Coronary artery (tissue), 2 donors: ENCODE data around the gene EFCAB11.

Source experiments
- DNase-seq: peaks from one replicate; pipeline ENCODE4 v3.0.0-alpha.2; 2017; ENCODE audit warnings: low spot score
- H3K27ac ChIP-seq, 2 donors: fragments of 200-600 bp; sonication (generic); one replicate each; pipeline ENCODE4 v1.5.1; 2016 to 2019
- H3K4me3 ChIP-seq: fragments of 200-600 bp; sonication (generic); 2 replicates; pipeline ENCODE4 v1.5.1; 2016; ENCODE audit warnings: mild to moderate bottlenecking, moderate library complexity
- CTCF ChIP-seq: fragments of 200-600 bp; sonication (generic); IDR thresholded peaks from one replicate; pipeline ENCODE4 v1.5.1; 2019; ENCODE audit warnings: antibody characterized with exemption

EFCAB11 gene

GRCh38 chr14:89807892-89808291 is 146.6 kb downstream of the EFCAB11 start:
- Histone ChIP-seq H3K4me3 (no peak overlapping the region), H3K27ac (no peak overlapping the region)
- no peak for TF ChIP-seq CTCF
- no peak for DNase-seq

GRCh38 chr14:89807151-89807550 is 147.4 kb downstream of the EFCAB11 start:
- no peak for DNase-seq

GRCh38 chr14:89806451-89806850 is 148.1 kb downstream of the EFCAB11 start:
- Histone ChIP-seq H3K4me3 (no peak overlapping the region), H3K27ac (no peak overlapping the region)
- DNase-seq: no peak
- no peak for TF ChIP-seq CTCF

More at GRCh38 chr14:89807151-89807550, 147.4 kb downstream of the EFCAB11 start:
- Histone ChIP-seq H3K4me3 (no peak overlapping the region), H3K27ac (no peak overlapping the region)
- TF ChIP-seq CTCF: no peak

- Histone ChIP-seq H3K4me3 (no peak overlapping the region), H3K27ac (no peak overlapping the region)
- DNase-seq: no peak
- TF ChIP-seq CTCF: no peak
Measured at GRCh38 chr14:89805501-89805900, 149.0 kb downstream of the EFCAB11 start.

GRCh38 chr14:89803542-89803941 is 151.0 kb downstream of the EFCAB11 start:
- no peak for TF ChIP-seq CTCF
- H3K4me3 ChIP-seq: no peak overlapping the region
- no peak for DNase-seq
- no peak overlapping the region for H3K27ac ChIP-seq

GRCh38 chr14:89801136-89801535 is 153.4 kb downstream of the EFCAB11 start:
- Histone ChIP-seq H3K27ac (no peak overlapping the region), H3K4me3 (no peak overlapping the region)
- DNase-seq: no peak
- no peak for TF ChIP-seq CTCF

GRCh38 chr14:89798212-89798773 is 156.2 kb downstream of the EFCAB11 start:
- H3K27ac ChIP-seq: no peak overlapping the region
- H3K4me3 ChIP-seq: no peak overlapping the region
- DNase-seq: no peak
- TF ChIP-seq CTCF: no peak
